MM.1S (cell line): ENCODE results near the gene CANT1.

Experiments
- DNase-seq: peaks from one replicate; pipeline ENCODE4 v3.0.0-alpha.2; 2015
- H2AFZ ChIP-seq: fragments of 300-600 bp; sonication (generic); 2 replicates; pipeline ENCODE4 v1.6.0; 2016; ENCODE audit warnings: antibody characterized with exemption, low read length
- H3F3A ChIP-seq: fragments of 300-600 bp; sonication (generic); 2 replicates; pipeline ENCODE4 v1.6.1; 2016; ENCODE audit warnings: mild to moderate bottlenecking, antibody characterized with exemption, low read length, moderate library complexity, mixed read lengths; ENCODE audit not compliant: insufficient read depth
- H3K27ac ChIP-seq: fragments of 300-600 bp; sonication (generic); 2 replicates; pipeline ENCODE4 v1.5.1; 2016; ENCODE audit warnings: mild to moderate bottlenecking, low read length
- H3K27me3 ChIP-seq: fragments of 300-600 bp; sonication (generic); replicated peaks from 2 replicates; pipeline ENCODE4 v1.6.0; 2016; ENCODE audit warnings: low read length; ENCODE audit not compliant: insufficient read depth
- H3K36me3 ChIP-seq: fragments of 300-600 bp; sonication (generic); replicated peaks from 2 replicates; pipeline ENCODE4 v1.6.1; 2016; ENCODE audit warnings: mild to moderate bottlenecking, low read length, mixed read lengths; ENCODE audit not compliant: insufficient read depth
- H3K4me1 ChIP-seq: fragments of 300-600 bp; sonication (generic); 2 replicates; pipeline ENCODE4 v1.6.1; 2016; ENCODE audit warnings: low read length, mixed read lengths
- H3K4me2 ChIP-seq: fragments of 300-600 bp; sonication (generic); 2 replicates; pipeline ENCODE4 v1.6.0; 2016; ENCODE audit warnings: low read depth, low read length
- H3K4me3 ChIP-seq: fragments of 300-600 bp; sonication (generic); 2 replicates; pipeline ENCODE4 v1.5.1; 2016; ENCODE audit warnings: low read length, mixed read lengths
- H3K79me2 ChIP-seq: fragments of 300-600 bp; sonication (generic); 2 replicates; pipeline ENCODE4 v1.6.1; 2016; ENCODE audit warnings: mixed run types, low read length, mixed read lengths
- H3K9ac ChIP-seq: fragments of 300-600 bp; sonication (generic); 2 replicates; pipeline ENCODE4 v1.6.1; 2016; ENCODE audit warnings: low read length, mixed read lengths
- H3K9me2 ChIP-seq: fragments of 300-600 bp; sonication (generic); replicated peaks from 2 replicates; pipeline ENCODE4 v1.6.1; 2016; ENCODE audit warnings: mild to moderate bottlenecking, low read length, mixed read lengths; ENCODE audit not compliant: insufficient read depth
- H3K9me3 ChIP-seq: fragments of 300-600 bp; sonication (generic); replicated peaks from 2 replicates; pipeline ENCODE4 v1.6.1; 2016; ENCODE audit warnings: mild to moderate bottlenecking, low read length, mixed read lengths; ENCODE audit not compliant: insufficient read depth
- H4K20me1 ChIP-seq: fragments of 300-600 bp; sonication (generic); 2 replicates; pipeline ENCODE4 v1.6.1; 2016; ENCODE audit warnings: mild to moderate bottlenecking, low read length, moderate library complexity, mixed read lengths; ENCODE audit not compliant: insufficient read depth
- CTCF ChIP-seq: fragments of 300-600 bp; sonication (generic); IDR thresholded peaks from 2 replicates; pipeline ENCODE4 v1.5.1; 2016; ENCODE audit warnings: antibody characterized with exemption, low read length, mixed read lengths
- EZH2 ChIP-seq: fragments of 300-600 bp; sonication (generic); optimal IDR thresholded peaks from 2 replicates; pipeline ENCODE3; 2017; ENCODE audit warnings: low read depth, mild to moderate bottlenecking, antibody characterized with exemption, low read length, mixed read lengths
- EZH2phosphoT487 ChIP-seq: fragments of 300-600 bp; sonication (generic); IDR thresholded peaks from 2 replicates; pipeline ENCODE4 v1.6.1; 2018; ENCODE audit warnings: antibody characterized with exemption, low read length

CANT1 gene

GRCh38 chr17:78953356-78954350 lies 55.9 kb downstream of the CANT1 start:
- no peaks in the 10 kb centered on the region for H3K9me3 ChIP-seq
- TF ChIP-seq EZH2 (no peak), EZH2phosphoT487 (no peak), CTCF (no peak)
- H3K4me3 ChIP-seq: no peak overlapping the region
- no peak overlapping the region for H3K27ac ChIP-seq
- peaks cover 36% of the 10 kb centered on the region for H3K27me3 ChIP-seq
- H2AFZ ChIP-seq: no peak overlapping the region
- H3K4me2 ChIP-seq: no peak overlapping the region
- H3F3A ChIP-seq: no peaks in the 10 kb centered on the region
- H3K79me2 ChIP-seq: no peaks in the 10 kb centered on the region
- no peaks in the 10 kb centered on the region for H3K36me3 ChIP-seq
- H4K20me1 ChIP-seq: no peaks in the 10 kb centered on the region
- no peak for DNase-seq
- no peaks in the 10 kb centered on the region for H3K4me1 ChIP-seq
- H3K9ac ChIP-seq: no peak overlapping the region
- no peaks in the 10 kb centered on the region for H3K9me2 ChIP-seq

GRCh38 chr17:78952706-78953105 lies 56.9 kb downstream of the CANT1 start:
- no peaks in the 10 kb centered on the region for H3K36me3 ChIP-seq
- H4K20me1 ChIP-seq: no peaks in the 10 kb centered on the region
- no peaks in the 10 kb centered on the region for H3K9me3 ChIP-seq
- no peak overlapping the region for H2AFZ ChIP-seq
- H3K4me2 ChIP-seq: no peak overlapping the region
- no peaks in the 10 kb centered on the region for H3K4me1 ChIP-seq
- H3F3A ChIP-seq: no peaks in the 10 kb centered on the region
- H3K79me2 ChIP-seq: no peaks in the 10 kb centered on the region
- H3K4me3 ChIP-seq: no peak overlapping the region
- peaks cover 36% of the 10 kb centered on the region for H3K27me3 ChIP-seq
- no peak overlapping the region for H3K9ac ChIP-seq
- TF ChIP-seq EZH2phosphoT487 (no peak), CTCF (no peak), EZH2 (no peak)
- no peak for DNase-seq
- H3K27ac ChIP-seq: no peak overlapping the region
- H3K9me2 ChIP-seq: no peaks in the 10 kb centered on the region

GRCh38 chr17:78951967-78952551 lies 57.5 kb downstream of the CANT1 start:
- no peaks in the 10 kb centered on the region for H3K9me2 ChIP-seq
- H3F3A ChIP-seq: no peaks in the 10 kb centered on the region
- peaks cover 33% of the 10 kb centered on the region for H3K27me3 ChIP-seq
- no peaks in the 10 kb centered on the region for H3K79me2 ChIP-seq
- H3K4me1 ChIP-seq: no peaks in the 10 kb centered on the region
- no peak overlapping the region for H3K4me3 ChIP-seq
- no peaks in the 10 kb centered on the region for H3K36me3 ChIP-seq
- TF ChIP-seq EZH2: no peak
- no peak for TF ChIP-seq CTCF
- TF ChIP-seq EZH2phosphoT487: no peak
- no peaks in the 10 kb centered on the region for H3K9me3 ChIP-seq
- no peak overlapping the region for H3K27ac ChIP-seq
- H3K9ac ChIP-seq: no peak overlapping the region
- H3K4me2 ChIP-seq: no peak overlapping the region
- DNase-seq: no peak
- H2AFZ ChIP-seq: no peak overlapping the region
- no peaks in the 10 kb centered on the region for H4K20me1 ChIP-seq
